K562 (cell line): ENCODE results near the gene MLC1. TPM values are rescaled to one million over a fixed set of nuclear protein-coding genes. Genes with fewer than 3 reads are reported as not detected.

Experiments
- ATAC-seq: fragments of 200-7000 bp; cut with Tn5 transposase; 3 replicates; pipeline ENCODE4 v1.9.1; 2020; ENCODE audit warnings: moderate library complexity
- BruUV-seq: library from RNA; stranded (reverse); fragments of 400-500 nt; replicated peaks from 2 replicates; lab custom pipeline; 2021; lab: Mats Ljungman, UMichigan
- CTCF ChIA-PET: fragments of 300-600 bp; formaldehyde crosslinking; extraction: SDS; loops from one replicate; lab custom pipeline; 2021; ENCODE audit warnings: low intra/inter-chr PET ratio; lab: Yijun Ruan, JAX
- POLR2A ChIA-PET: fragments of 300-600, 350-650 bp; sonication (Branson Sonifier 250); formaldehyde crosslinking; extraction: SDS; loops from one replicate; lab custom pipeline; 2021; ENCODE audit warnings: antibody characterized with exemption, inconsistent platforms; lab: Yijun Ruan, JAX
- DNase-seq, 4 experiments: peaks; one replicate each; pipeline versions ENCODE4 v3.0.0 to v3.0.0-alpha.2; 2011 to 2018; ENCODE audit warnings: low spot score in 3 of 4, mixed read lengths in 3 of 4; ENCODE audit errors: extremely low read depth in 1 of 4
- FAIRE-seq: peaks from 2 replicates; lab custom pipeline; 2011; peaks lifted over from hg19 to GRCh38; lab: Jason Lieb, UNC
- H2AFZ ChIP-seq: 2 replicates; pipeline ENCODE4 v1.6.0; 2011; ENCODE audit warnings: low read depth, low read length, control low read depth, inconsistent platforms
- H3K27ac ChIP-seq: fragments of 200-600 bp; 3 replicates; pipeline ENCODE4 v1.8.0; 2011; ENCODE audit warnings: low read depth, mild to moderate bottlenecking, control low read depth, inconsistent platforms, low read length, moderate library complexity, mixed read lengths; ENCODE audit errors: extremely low read depth
- H3K27me3 ChIP-seq, 2 experiments: fragments of 300-600 bp in 1 of 2; 2 replicates in 1 of 2; 3 replicates in 1 of 2; pipeline versions ENCODE4 v1.6.0 to v1.8.0; 2011; ENCODE audit warnings: inconsistent platforms in 2 of 2, low read length in 2 of 2, mild to moderate bottlenecking in 1 of 2, mixed read lengths in 1 of 2, moderate library complexity in 1 of 2; ENCODE audit not compliant: control insufficient read depth in 2 of 2, insufficient read depth in 2 of 2
- H3K36me3 ChIP-seq: fragments of 300-600 bp; 3 replicates; pipeline ENCODE4 v1.8.0; 2011; ENCODE audit warnings: mild to moderate bottlenecking, low read length, inconsistent platforms; ENCODE audit not compliant: control insufficient read depth, insufficient read depth
- H3K4me1 ChIP-seq, 2 experiments: fragments of 200-600 bp in 1 of 2; replicated peaks in 1 of 2; 2 replicates in 1 of 2; 3 replicates in 1 of 2; pipeline versions ENCODE4 v1.5.1 to v1.8.0; 2011; ENCODE audit warnings: inconsistent platforms in 2 of 2, low read length in 2 of 2, mild to moderate bottlenecking in 1 of 2, mixed read lengths in 1 of 2, moderate library complexity in 1 of 2; ENCODE audit not compliant: control insufficient read depth in 2 of 2, insufficient read depth in 2 of 2
- H3K4me2 ChIP-seq: 2 replicates; pipeline ENCODE4 v1.6.1; 2011; ENCODE audit warnings: low read length, control low read depth, inconsistent platforms, mixed read lengths; ENCODE audit not compliant: insufficient read depth
- H3K4me3 ChIP-seq: fragments of 200-600 bp; sonication (generic), shearing (Covaris generic); 2 replicates; pipeline ENCODE4 v1.5.1; 2016; ENCODE audit warnings: control low read depth, inconsistent platforms
- H3K79me2 ChIP-seq: fragments of 200-600 bp; 3 replicates; pipeline ENCODE4 v1.8.0; 2011; ENCODE audit warnings: low read length, inconsistent platforms; ENCODE audit not compliant: control insufficient read depth, insufficient read depth
- H3K9ac ChIP-seq, 2 experiments: 2 replicates each; pipeline versions ENCODE4 v1.6.0 to v1.6.1; 2011; ENCODE audit warnings: low read depth in 2 of 2, low read length in 2 of 2, control low read depth in 1 of 2, inconsistent platforms in 1 of 2, mild to moderate bottlenecking in 1 of 2, mixed read lengths in 1 of 2; ENCODE audit not compliant: insufficient read depth in 1 of 2
- H3K9me1 ChIP-seq: one replicate; pipeline ENCODE4 v1.6.0; 2011; ENCODE audit warnings: inconsistent platforms, mild to moderate bottlenecking, low read length, moderate library complexity; ENCODE audit not compliant: control insufficient read depth, insufficient read depth
- H3K9me3 ChIP-seq: replicated peaks from 2 replicates; pipeline ENCODE4 v1.5.1; 2011; ENCODE audit warnings: low read depth, low read length, inconsistent platforms; ENCODE audit not compliant: control insufficient read depth, insufficient read depth
- H4K20me1 ChIP-seq: replicated peaks from 2 replicates; pipeline ENCODE4 v1.6.1; 2011; ENCODE audit warnings: low read length, inconsistent platforms, mixed read lengths; ENCODE audit not compliant: control insufficient read depth, insufficient read depth
- CHD7 ChIP-seq: fragments of 200-600 bp; sonication (generic); IDR thresholded peaks from one replicate; pipeline ENCODE4 v1.6.1; 2012; ENCODE audit warnings: mild to moderate bottlenecking, low read depth, low read length, inconsistent platforms
- TAF1 ChIP-seq: IDR thresholded peaks from 2 replicates; pipeline ENCODE4 v1.6.1; 2011; ENCODE audit warnings: mild to moderate bottlenecking, low read length, moderate library complexity; ENCODE audit not compliant: insufficient read depth, control insufficient read depth, severe bottlenecking; ENCODE audit errors: extremely low read depth
- ZEB2 ChIP-seq: fragments of 450-650 bp; IDR thresholded peaks from 2 replicates; pipeline ENCODE4 v1.6.1; 2016
- ZNF239 ChIP-seq: fragments of 250-450 bp; sonication (Bioruptor Pico); IDR thresholded peaks from 2 replicates; pipeline ENCODE4 v1.4.0; 2020; ENCODE audit warnings: mild to moderate bottlenecking
- ZNF77 ChIP-seq: fragments of 250-450 bp; sonication (Bioruptor Pico); IDR thresholded peaks from 2 replicates; pipeline ENCODE4 v1.5.0; 2020
- WGBS: fragments of 100-300 bp; shearing (Covaris generic); methylation state at CpG from one replicate; pipeline ENCODE4 v1.1.6; 2016; ENCODE audit warnings: low coverage, mixed read lengths; ENCODE audit not compliant: insufficient coverage; ENCODE audit errors: missing lambda C conversion rate; 5-methylcytosine and 5-hydroxymethylcytosine counted together
- in situ Hi-C: fragments of 300-500 bp; cut with MboI; formaldehyde crosslinking; loops from 4 replicates; pipeline ENCODE4 v1.15.0; 2018; ENCODE audit warnings: inconsistent platforms, mixed read lengths
- intact Hi-C: fragments of 100-400 bp; cut with micrococcal nuclease; formaldehyde crosslinking; loops from 2 replicates; pipeline ENCODE4 v1.14.2; 2022
- polyA plus RNA-seq, 8 experiments: library from polyadenylated mRNA; depleted of rRNA in 4 of 8; stranded (reverse) in 5 of 8; unstranded in 3 of 8; fragments of >200 nt; fragmentation: Nextera tagmentation in 2 of 8; fragmentation: Illumina TruSeq in 1 of 8; extraction: Ambion mirVana in 2 of 8; extraction: Trizol in 1 of 8; gene quantifications; 2 replicates each; pipeline versions ENCODE4 v1.2.1 to v1.2.3, GENCODE V29; 2011 to 2014; ENCODE audit warnings: inconsistent platforms in 1 of 8, missing spikeins in 1 of 8
- total RNA-seq, 7 experiments: library from RNA; depleted of rRNA in 6 of 7; stranded (reverse); fragments of >200 nt in 6 of 7; fragmentation: Illumina TruSeq in 2 of 7; extraction: Trizol in 2 of 7; gene quantifications; 2 replicates each; pipeline versions ENCODE4 v1.2.1 to v1.2.3, GENCODE V29; 2011 to 2021; ENCODE audit warnings: low replicate concordance in 1 of 7
- TF ChIP-seq, protein P1 (sequence below), 2 experiments: fragments of 450-650 bp in 1 of 2; sonication (generic) in 1 of 2; formaldehyde crosslinking in 1 of 2; IDR thresholded peaks in 1 of 2; conservative IDR thresholded peaks in 1 of 2; 2 replicates each; pipeline versions ENCODE4 v1.6.1 to v1.8.1; 2016 to 2023; ENCODE audit warnings: mild to moderate bottlenecking in 2 of 2, moderate library complexity in 2 of 2, inconsistent platforms in 1 of 2, missing genetic modification reagents in 1 of 2

Gene MLC1
- total and polyA plus RNA-seq, 9 of the 15 experiments (the other 6 are each of a cell fraction or from before 2014, with no cell fraction given): 0.06 to 0.98 (median 0.39) TPM

- no peaks in the 10 kb centered on the region for H3K27me3 ChIP-seq
- H2AFZ ChIP-seq: no peak overlapping the region
- H3K79me2 ChIP-seq: no peaks in the 10 kb centered on the region
- DNase-seq: no peak
- H3K36me3 ChIP-seq: no peaks in the 10 kb centered on the region
- 64% methylated on average over 18 of the region's 28 CpGs for WGBS
- POLR2A ChIA-PET: interaction anchor here (0.5 to 0.8 kb wide), 2 partner anchors 141 to 251 kb away, joined by 3 to 4 read pairs; no protein-coding TSS in a partner anchor
- CTCF ChIA-PET: no interaction called here
- intact Hi-C loops: no loop called here
- H3K4me2 ChIP-seq: no peak overlapping the region
- no peak; the same call in 2 of the 3 replicates for ATAC-seq
- in situ Hi-C loops: no loop called here
- no peaks in the 10 kb centered on the region for H3K9me1 ChIP-seq
- no TSS peak for BruUV-seq
- peak overlapping the region in 1 of 2 experiments; percentile 68; a peak in 2 of 4 replicates for H3K9ac ChIP-seq
- FAIRE-seq: no peak
- no peak overlapping the region for H3K27ac ChIP-seq
- peaks cover 7 to 33% of the 10 kb centered on the region in 2 experiments; a peak in 4 of 5 replicates for H3K4me1 ChIP-seq
- H3K9me3 ChIP-seq: no peaks in the 10 kb centered on the region
- H3K4me3 ChIP-seq: no peak overlapping the region
- H4K20me1 ChIP-seq: no peaks in the 10 kb centered on the region
- TF ChIP-seq, protein P1, sequence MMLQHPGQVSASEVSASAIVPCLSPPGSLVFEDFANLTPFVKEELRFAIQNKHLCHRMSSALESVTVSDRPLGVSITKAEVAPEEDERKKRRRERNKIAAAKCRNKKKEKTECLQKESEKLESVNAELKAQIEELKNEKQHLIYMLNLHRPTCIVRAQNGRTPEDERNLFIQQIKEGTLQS (IDR thresholded peaks at IDR 0.05): peak; percentile 36; the same call in 1 of the 2 replicates
- TF ChIP-seq, protein P1 (CRISPR knock-in tag; conservative IDR thresholded peaks at IDR 0.05): no peak
- TF ChIP-seq ZNF77 (CRISPR knock-in tag) (no peak), CHD7 (no peak), ZEB2 (no peak), ZNF239 (no peak), TAF1 (no peak)
These were observed 27.2 kb upstream of the MLC1 start for GRCh38 chr22:50112151-50113118.
